Measurements from ENCODE around the gene SERPINB4. TPM values are rescaled to one million over a fixed set of nuclear protein-coding genes. Genes with fewer than 3 reads are reported as not detected.

SERPINB4 gene
- total RNA-seq, 1 experiment from 2014 or later, result not detected

Other genes starting within 250 kb of the SERPINB4 start
- 42.9 and 46.2 TPM in 2 replicates for gene VPS4B, start 221.8 kb downstream of the SERPINB4 start, total RNA-seq (2014; rRNA removed; shearing (Covaris generic))
- gene SERPINB5, start 167.3 kb downstream of the SERPINB4 start, total RNA-seq (2014; rRNA removed; shearing (Covaris generic)), result 35.3 and 38.0 TPM in 2 replicates
- not detected in 2 replicates for gene SERPINB12, start 101.9 kb downstream of the SERPINB4 start, total RNA-seq (2014; rRNA removed; shearing (Covaris generic))
- not detected in 2 replicates for gene SERPINB13, start 56.9 kb downstream of the SERPINB4 start, total RNA-seq (2014; rRNA removed; shearing (Covaris generic))
- gene SERPINB3, start 17.6 kb upstream of the SERPINB4 start, total RNA-seq (2014; rRNA removed; shearing (Covaris generic)), result not detected in 2 replicates
- not detected in 2 replicates for gene SERPINB11, start 58.7 kb upstream of the SERPINB4 start, total RNA-seq (2014; rRNA removed; shearing (Covaris generic))
- 50.9 and 71.5 TPM in 2 replicates for gene SERPINB7, start 131.2 kb upstream of the SERPINB4 start, total RNA-seq (2014; rRNA removed; shearing (Covaris generic))
- gene SERPINB2, start 243.4 kb upstream of the SERPINB4 start, total RNA-seq (2014; rRNA removed; shearing (Covaris generic)), result 0.27 and 1.8 TPM in 2 replicates